GM12878 (cell line): ENCODE results near the gene HTR4. TPM values are rescaled to one million over a fixed set of nuclear protein-coding genes. Genes with fewer than 3 reads are reported as not detected.

Source experiments
- ATAC-seq: fragments of 200-7000 bp; cut with Tn5 transposase; 3 replicates; pipeline ENCODE4 v1.9.1; 2020; ENCODE audit warnings: mild to moderate bottlenecking, moderate library complexity
- BruUV-seq: library from RNA; stranded (reverse); fragments of 400-500 nt; replicated peaks from 2 replicates; lab custom pipeline; 2021; lab: Mats Ljungman, UMichigan
- CTCF ChIA-PET: fragments of 300-600 bp; sonication (Branson Sonifier 250); formaldehyde crosslinking; extraction: SDS; loops from one replicate; lab custom pipeline; 2021; ENCODE audit warnings: inconsistent platforms; lab: Yijun Ruan, JAX
- POLR2A ChIA-PET: fragments of 350-600 bp; formaldehyde crosslinking; extraction: SDS; loops from one replicate; lab custom pipeline; 2021; ENCODE audit warnings: inconsistent platforms; lab: Charles Lee
- RAD21 ChIA-PET: fragments of 300-600 bp; sonication (Branson Sonifier 250); formaldehyde crosslinking; loops from one replicate; lab custom pipeline; 2023; ENCODE audit warnings: antibody characterized with exemption; ENCODE audit not compliant: unreplicated experiment; lab: Charles Lee
- SMC1A ChIA-PET: fragments of 300-600 bp; sonication (Branson Sonifier 250); formaldehyde crosslinking; loops from one replicate; lab custom pipeline; 2023; ENCODE audit not compliant: unreplicated experiment, uncharacterized antibody; lab: Charles Lee
- DNase-seq: peaks from one replicate; pipeline ENCODE4 v3.0.0-alpha.2; 2011; ENCODE audit warnings: low read depth, low spot score
- FAIRE-seq: peaks from 3 replicates; lab custom pipeline; 2011; peaks lifted over from hg19 to GRCh38; lab: Jason Lieb, UNC
- H2AFZ ChIP-seq: 2 replicates; pipeline ENCODE4 v1.6.0; 2011; ENCODE audit warnings: low read depth, low read length, control low read depth; ENCODE audit not compliant: control insufficient read depth
- H3K27ac ChIP-seq: 2 replicates; pipeline ENCODE4 v1.5.1; 2011; ENCODE audit warnings: control low read depth; ENCODE audit not compliant: control insufficient read depth, insufficient read depth
- H3K27me3 ChIP-seq, 2 experiments: replicated peaks in 1 of 2; 2 replicates each; pipeline versions ENCODE4 v1.6.0 to v1.6.1; 2011; ENCODE audit warnings: low read length in 1 of 2; ENCODE audit not compliant: control insufficient read depth in 2 of 2, insufficient read depth in 2 of 2
- H3K36me3 ChIP-seq, 2 experiments: 2 replicates each; pipeline ENCODE4 v1.5.1; 2011; ENCODE audit warnings: low read length in 1 of 2; ENCODE audit not compliant: control insufficient read depth in 2 of 2, insufficient read depth in 2 of 2
- H3K4me1 ChIP-seq: 2 replicates; pipeline ENCODE4 v1.6.1; 2011; ENCODE audit warnings: mild to moderate bottlenecking, low read length, moderate library complexity, mixed read lengths; ENCODE audit not compliant: control insufficient read depth, insufficient read depth
- H3K4me2 ChIP-seq: 2 replicates; pipeline ENCODE4 v1.6.0; 2011; ENCODE audit warnings: control low read depth; ENCODE audit not compliant: control insufficient read depth, insufficient read depth
- H3K4me3 ChIP-seq: fragments of 200-600 bp; sonication (generic); 2 replicates; pipeline ENCODE4 v1.5.1; 2016
- H3K79me2 ChIP-seq: 2 replicates; pipeline ENCODE4 v1.6.0; 2011; ENCODE audit warnings: low read length; ENCODE audit not compliant: control insufficient read depth, insufficient read depth
- H3K9ac ChIP-seq: 2 replicates; pipeline ENCODE4 v1.8.0; 2011; ENCODE audit warnings: low read length, control low read depth, mixed read lengths; ENCODE audit not compliant: control insufficient read depth, insufficient read depth
- H3K9me3 ChIP-seq: replicated peaks from 3 replicates; pipeline ENCODE4 v1.5.1; 2011; ENCODE audit warnings: mild to moderate bottlenecking, low read length; ENCODE audit not compliant: control insufficient read depth, insufficient read depth
- H4K20me1 ChIP-seq: 2 replicates; pipeline ENCODE4 v1.6.0; 2011; ENCODE audit not compliant: control insufficient read depth, insufficient read depth
- CBX3 ChIP-seq: fragments of 200-600 bp; sonication (generic); IDR thresholded peaks from 2 replicates; pipeline ENCODE4 v1.6.1; 2016; ENCODE audit warnings: low read depth, borderline replicate concordance
- CEBPB ChIP-seq, 2 experiments: fragments of 150-350 bp in 1 of 2; IDR thresholded peaks; 2 replicates each; pipeline ENCODE4 v1.6.1; 2012 to 2014; ENCODE audit warnings: low read depth in 2 of 2, low read length in 2 of 2, borderline replicate concordance in 1 of 2, inconsistent platforms in 1 of 2
- CHD4 ChIP-seq: fragments of 200-600 bp; sonication (generic); IDR thresholded peaks from 2 replicates; pipeline ENCODE4 v1.6.1; 2016; ENCODE audit warnings: mild to moderate bottlenecking
- HDAC6 ChIP-seq: fragments of 200-600 bp; sonication (generic); IDR thresholded peaks from one replicate; pipeline ENCODE4 v1.8.0; 2017; ENCODE audit warnings: antibody characterized with exemption; ENCODE audit not compliant: unreplicated experiment
- KAT2A ChIP-seq: conservative IDR thresholded peaks from 2 replicates; pipeline ENCODE4 v1.6.1; 2011; ENCODE audit warnings: low read depth, low read length; ENCODE audit not compliant: control insufficient read depth
- NFIC ChIP-seq: IDR thresholded peaks from 2 replicates; pipeline ENCODE4 v1.6.1; 2012; ENCODE audit warnings: low read depth, mild to moderate bottlenecking, inconsistent platforms, low read length, moderate library complexity
- POU2F2 ChIP-seq: IDR thresholded peaks from 3 replicates; pipeline ENCODE4 v1.6.1; 2011; ENCODE audit warnings: low read depth, mild to moderate bottlenecking, low read length, borderline replicate concordance
- YBX1 ChIP-seq: fragments of 450-650 bp; IDR thresholded peaks from 2 replicates; pipeline ENCODE4 v1.6.1; 2016; ENCODE audit warnings: antibody characterized with exemption
- WGBS: methylation state at CpG from one replicate; pipeline ENCODE4 v1.1.6; 2016; ENCODE audit warnings: low lambda C conversion rate; ENCODE audit not compliant: insufficient replicate concordance, insufficient coverage; ENCODE audit errors: missing lambda C conversion rate; 5-methylcytosine and 5-hydroxymethylcytosine counted together
- in situ Hi-C: fragments of 300-500 bp; cut with MboI; formaldehyde crosslinking; loops from 9 replicates; pipeline ENCODE4 v1.14.3; 2018; ENCODE audit warnings: mixed read lengths
- intact Hi-C: fragments of 100-400 bp; cut with micrococcal nuclease; formaldehyde crosslinking; loops from one replicate; pipeline ENCODE4 v1.14.2; 2022; ENCODE audit not compliant: unreplicated experiment
- polyA plus RNA-seq, 11 experiments: library from polyadenylated mRNA; depleted of rRNA in 4 of 11; unstranded in 6 of 11; stranded (reverse) in 5 of 11; fragments of >200 nt; fragmentation: Nextera tagmentation in 4 of 11; fragmentation: Illumina TruSeq in 1 of 11; extraction: Ambion mirVana in 4 of 11; extraction: Trizol in 1 of 11; gene quantifications; 1 replicate in 1 of 11; 2 replicates in 10 of 11; pipeline versions ENCODE4 v1.2.1 to v1.2.3, GENCODE V29; 2011 to 2016; ENCODE audit warnings: inconsistent platforms in 2 of 11, missing spikeins in 2 of 11, low read depth in 1 of 11
- total RNA-seq, 4 experiments: library from RNA; depleted of rRNA in 3 of 4; stranded (reverse); fragments of >200 nt in 3 of 4; fragmentation: Illumina TruSeq in 1 of 4; extraction: Trizol in 1 of 4; gene quantifications; 2 replicates each; pipeline versions ENCODE4 v1.2.1 to v1.2.3, GENCODE V29; 2013 to 2021
- TF ChIP-seq, protein P1 (sequence below): IDR thresholded peaks from 2 replicates; pipeline ENCODE4 v1.6.1; 2012; ENCODE audit warnings: low read length, inconsistent platforms
- TF ChIP-seq, protein P2 (sequence below): fragments of 450-650 bp; conservative IDR thresholded peaks from 2 replicates; pipeline ENCODE4 v1.6.1; 2017; ENCODE audit warnings: mild to moderate bottlenecking, moderate library complexity

HTR4 gene
- total and polyA plus RNA-seq, 10 of the 15 experiments (the other 5 are each of a cell fraction or from before 2014, with no cell fraction given): not detected

DNA sequence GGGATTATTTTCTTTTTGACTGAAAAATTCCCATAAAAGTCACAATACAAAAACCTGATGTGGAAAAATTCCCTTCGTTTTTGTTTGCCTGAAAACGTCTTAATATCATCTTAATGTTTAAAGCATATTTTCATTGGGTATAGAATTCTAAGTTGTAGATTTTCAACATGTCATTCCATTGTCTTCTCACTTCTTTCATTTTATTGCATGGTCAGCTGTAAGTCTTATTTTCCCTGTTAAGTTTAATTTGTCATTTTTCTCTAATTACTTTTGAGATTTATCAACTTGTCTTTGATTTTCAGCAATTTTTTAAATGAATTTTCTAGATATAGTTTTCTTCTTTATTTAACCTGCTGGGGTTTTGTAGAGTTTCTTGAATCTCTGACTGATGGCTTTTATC, 138.9 kb downstream of the HTR4 start:
- WGBS: 0% methylated on average over 2 of the region's 2 CpGs

DNA sequence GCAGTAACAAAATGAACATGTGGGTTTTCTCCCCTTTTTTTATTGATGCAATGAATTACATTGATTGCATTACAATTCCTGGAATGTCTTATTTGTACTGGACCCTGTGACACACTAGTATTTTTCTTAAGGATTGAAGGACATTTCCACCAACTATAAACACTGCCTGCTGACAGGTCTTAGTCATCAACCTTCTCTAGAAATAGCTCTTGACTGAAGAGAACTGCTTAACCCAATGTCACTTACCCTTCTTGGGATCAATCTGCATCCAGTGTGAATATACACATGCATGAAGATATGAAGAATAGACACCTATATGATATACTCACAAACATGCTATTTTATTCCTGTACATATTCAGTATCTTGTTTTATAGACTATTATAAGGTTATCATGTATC, 140.0 kb downstream of the HTR4 start:
- FAIRE-seq: no peak
- no peak overlapping the region for H2AFZ ChIP-seq
- BruUV-seq: no TSS peak
- ChIA-PET POLR2A (no interaction called here), RAD21 (no interaction called here), CTCF (interaction anchor here (0.7 kb wide), 1 partner anchor 223 kb away, joined by 3 read pairs; no protein-coding TSS in a partner anchor), SMC1A (no interaction called here)
- H3K27me3 ChIP-seq: no peaks in the 10 kb centered on the region
- no peak overlapping the region for H3K4me3 ChIP-seq
- intact Hi-C loops (no loop called here), in situ Hi-C loops (no loop called here)
- TF ChIP-seq CBX3 (no peak), CEBPB (IDR thresholded peaks at IDR 0.05; ENCODE audit: borderline replicate concordance in 1 of 2, low read depth in 2 of 2, low read length in 2 of 2) (no peak), NFIC (no peak), HDAC6 (no peak)
- TF ChIP-seq, protein P1, sequence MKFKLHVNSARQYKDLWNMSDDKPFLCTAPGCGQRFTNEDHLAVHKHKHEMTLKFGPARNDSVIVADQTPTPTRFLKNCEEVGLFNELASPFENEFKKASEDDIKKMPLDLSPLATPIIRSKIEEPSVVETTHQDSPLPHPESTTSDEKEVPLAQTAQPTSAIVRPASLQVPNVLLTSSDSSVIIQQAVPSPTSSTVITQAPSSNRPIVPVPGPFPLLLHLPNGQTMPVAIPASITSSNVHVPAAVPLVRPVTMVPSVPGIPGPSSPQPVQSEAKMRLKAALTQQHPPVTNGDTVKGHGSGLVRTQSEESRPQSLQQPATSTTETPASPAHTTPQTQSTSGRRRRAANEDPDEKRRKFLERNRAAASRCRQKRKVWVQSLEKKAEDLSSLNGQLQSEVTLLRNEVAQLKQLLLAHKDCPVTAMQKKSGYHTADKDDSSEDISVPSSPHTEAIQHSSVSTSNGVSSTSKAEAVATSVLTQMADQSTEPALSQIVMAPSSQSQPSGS: no peak
- H3K79me2 ChIP-seq: no peaks in the 10 kb centered on the region
- no peaks in the 10 kb centered on the region for H3K4me1 ChIP-seq
- DNase-seq: no peak
- H3K4me2 ChIP-seq: no peak overlapping the region
- ATAC-seq: no peak
- H3K9ac ChIP-seq: no peak overlapping the region
- no peaks in the 10 kb centered on the region for H3K36me3 ChIP-seq
- no peak overlapping the region for H3K27ac ChIP-seq
- no peaks in the 10 kb centered on the region for H4K20me1 ChIP-seq
- H3K9me3 ChIP-seq: no peaks in the 10 kb centered on the region

More for the DNA sequence above, 138.9 kb downstream of the HTR4 start:
- ChIA-PET CTCF (no interaction called here), RAD21 (no interaction called here), SMC1A (no interaction called here), POLR2A (no interaction called here)
- no peak overlapping the region for H3K4me3 ChIP-seq
- no peaks in the 10 kb centered on the region for H3K36me3 ChIP-seq
- FAIRE-seq (no peak), ATAC-seq (no peak), DNase-seq (no peak)
- no peaks in the 10 kb centered on the region for H3K4me1 ChIP-seq
- H3K9ac ChIP-seq: no peak overlapping the region
- no peaks in the 10 kb centered on the region for H3K27me3 ChIP-seq
- TF ChIP-seq KAT2A (no peak), YBX1 (no peak), CHD4 (no peak), POU2F2 (no peak), HDAC6 (no peak)
- TF ChIP-seq, protein P2, sequence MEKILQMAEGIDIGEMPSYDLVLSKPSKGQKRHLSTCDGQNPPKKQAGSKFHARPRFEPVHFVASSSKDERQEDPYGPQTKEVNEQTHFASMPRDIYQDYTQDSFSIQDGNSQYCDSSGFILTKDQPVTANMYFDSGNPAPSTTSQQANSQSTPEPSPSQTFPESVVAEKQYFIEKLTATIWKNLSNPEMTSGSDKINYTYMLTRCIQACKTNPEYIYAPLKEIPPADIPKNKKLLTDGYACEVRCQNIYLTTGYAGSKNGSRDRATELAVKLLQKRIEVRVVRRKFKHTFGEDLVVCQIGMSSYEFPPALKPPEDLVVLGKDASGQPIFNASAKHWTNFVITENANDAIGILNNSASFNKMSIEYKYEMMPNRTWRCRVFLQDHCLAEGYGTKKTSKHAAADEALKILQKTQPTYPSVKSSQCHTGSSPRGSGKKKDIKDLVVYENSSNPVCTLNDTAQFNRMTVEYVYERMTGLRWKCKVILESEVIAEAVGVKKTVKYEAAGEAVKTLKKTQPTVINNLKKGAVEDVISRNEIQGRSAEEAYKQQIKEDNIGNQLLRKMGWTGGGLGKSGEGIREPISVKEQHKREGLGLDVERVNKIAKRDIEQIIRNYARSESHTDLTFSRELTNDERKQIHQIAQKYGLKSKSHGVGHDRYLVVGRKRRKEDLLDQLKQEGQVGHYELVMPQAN: no peak
- no peak overlapping the region for H3K4me2 ChIP-seq
- no peaks in the 10 kb centered on the region for H3K9me3 ChIP-seq
- no peaks in the 10 kb centered on the region for H3K79me2 ChIP-seq
- BruUV-seq: no TSS peak
- intact Hi-C loops (no loop called here), in situ Hi-C loops (no loop called here)
- H2AFZ ChIP-seq: no peak overlapping the region
- H4K20me1 ChIP-seq: no peaks in the 10 kb centered on the region
- no peak overlapping the region for H3K27ac ChIP-seq
